BE2C (cell line): ENCODE results near the gene SCO1.

Experiments used
- DNase-seq: peaks from one replicate; pipeline ENCODE4 v3.0.0-alpha.2; 2020
- H3K27me3 ChIP-seq: fragments of 250-450 bp; sonication (Bioruptor Pico); 2 replicates; pipeline ENCODE4 v1.5.1; 2020; ENCODE audit warnings: mild to moderate bottlenecking
- H3K36me3 ChIP-seq: fragments of 250-450 bp; sonication (Bioruptor Pico); 2 replicates; pipeline ENCODE4 v1.5.1; 2020; ENCODE audit warnings: mild to moderate bottlenecking
- H3K4me1 ChIP-seq: fragments of 250-450 bp; sonication (Bioruptor Pico); 2 replicates; pipeline ENCODE4 v1.5.1; 2020
- H3K4me3 ChIP-seq: 2 replicates; pipeline ENCODE4 v1.5.1; 2011; ENCODE audit warnings: low read depth, low read length
- H3K9me3 ChIP-seq: fragments of 250-450 bp; sonication (Bioruptor Pico); 2 replicates; pipeline ENCODE4 v1.5.1; 2020
- CTCF ChIP-seq: IDR thresholded peaks from 2 replicates; pipeline ENCODE4 v1.5.1; 2012; ENCODE audit warnings: mild to moderate bottlenecking, low read depth, low read length

The SCO1 gene

GRCh38 chr17:10666906-10667305 lies 30.4 kb downstream of the SCO1 start:
- no peaks in the 10 kb centered on the region for H3K4me1 ChIP-seq
- no peak for TF ChIP-seq CTCF
- DNase-seq = no peak
- no peaks in the 10 kb centered on the region for H3K36me3 ChIP-seq
- H3K9me3 ChIP-seq = no peaks in the 10 kb centered on the region
- H3K27me3 ChIP-seq = no peaks in the 10 kb centered on the region
- no peak overlapping the region for H3K4me3 ChIP-seq

DNA sequence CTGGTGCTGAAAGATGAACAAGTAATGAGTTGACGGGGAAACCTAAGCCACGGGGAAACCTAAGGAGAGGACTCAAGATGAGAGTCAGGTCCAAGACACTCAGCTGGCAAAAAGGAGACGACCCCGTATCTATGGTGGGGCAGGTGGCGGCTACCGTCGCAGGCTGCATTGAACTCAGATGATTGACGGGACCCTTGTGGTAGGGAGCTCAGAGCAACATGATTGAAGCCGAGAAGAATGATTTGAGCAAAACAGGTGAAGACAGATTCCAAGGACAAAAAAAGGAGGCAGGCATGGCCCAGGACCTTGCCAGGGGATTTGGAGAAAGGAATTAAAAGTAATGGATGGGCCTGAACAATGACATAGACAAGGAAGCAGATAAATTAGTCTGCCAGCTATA lies 32.8 kb downstream of the SCO1 start:
- no peak for DNase-seq
- TF ChIP-seq CTCF = no peak
- Histone ChIP-seq H3K4me3 (no peak overlapping the region), H3K36me3 (no peaks in the 10 kb centered on the region), H3K4me1 (no peaks in the 10 kb centered on the region), H3K9me3 (no peaks in the 10 kb centered on the region), H3K27me3 (no peaks in the 10 kb centered on the region)

- no peak for DNase-seq
- no peak for TF ChIP-seq CTCF
- Histone ChIP-seq H3K4me1 (no peaks in the 10 kb centered on the region), H3K4me3 (no peak overlapping the region), H3K36me3 (no peaks in the 10 kb centered on the region), H3K27me3 (no peaks in the 10 kb centered on the region), H3K9me3 (no peaks in the 10 kb centered on the region)
Measured at GRCh38 chr17:10663231-10663630, 34.1 kb downstream of the SCO1 start.

DNA sequence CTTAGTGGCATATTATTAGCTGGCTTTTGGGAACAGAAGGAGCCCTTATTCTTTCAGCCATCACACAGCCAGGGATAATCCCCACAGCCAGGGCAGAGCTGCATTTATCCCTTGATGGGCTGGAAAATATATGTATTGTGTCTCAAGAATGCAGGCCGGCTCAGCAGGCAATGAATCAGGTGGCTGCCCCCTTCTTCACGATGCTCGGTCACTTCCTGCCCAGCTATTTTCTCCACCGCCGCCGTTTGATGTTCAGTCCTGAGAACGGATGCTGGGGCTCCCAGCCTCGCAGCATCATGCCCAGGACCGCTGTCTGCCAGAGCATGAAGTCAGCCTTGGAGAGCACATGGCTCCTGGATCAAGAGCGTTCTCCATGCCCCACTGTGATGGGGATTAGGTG lies 35.9 kb downstream of the SCO1 start:
- Histone ChIP-seq H3K9me3 (no peaks in the 10 kb centered on the region), H3K4me3 (no peak overlapping the region), H3K4me1 (no peaks in the 10 kb centered on the region), H3K27me3 (no peaks in the 10 kb centered on the region), H3K36me3 (no peaks in the 10 kb centered on the region)
- DNase-seq = no peak
- TF ChIP-seq CTCF = no peak

DNA sequence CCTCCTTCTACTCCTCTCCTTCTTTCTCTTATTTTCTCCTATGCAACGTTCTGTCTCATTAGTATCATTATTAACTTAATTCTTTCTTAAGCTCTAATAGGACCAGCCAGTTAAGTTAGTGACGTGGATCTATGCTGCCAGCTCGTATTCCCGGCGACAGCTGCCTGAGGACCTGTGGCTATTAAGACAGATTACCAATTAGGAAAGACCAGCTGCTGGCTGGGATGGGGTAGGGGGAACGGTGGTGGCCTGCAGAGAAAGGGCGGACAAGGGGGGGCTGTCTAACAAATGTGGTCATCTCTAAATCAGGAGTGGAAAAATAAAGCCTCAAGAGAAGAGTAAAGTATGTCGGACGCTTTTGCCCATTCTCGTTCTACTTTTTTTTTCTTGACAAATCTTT lies 39.5 kb downstream of the SCO1 start:
- Histone ChIP-seq H3K27me3 (no peaks in the 10 kb centered on the region), H3K9me3 (no peaks in the 10 kb centered on the region), H3K4me3 (no peak overlapping the region), H3K4me1 (no peaks in the 10 kb centered on the region), H3K36me3 (no peaks in the 10 kb centered on the region)
- TF ChIP-seq CTCF = no peak
- no peak for DNase-seq

DNA sequence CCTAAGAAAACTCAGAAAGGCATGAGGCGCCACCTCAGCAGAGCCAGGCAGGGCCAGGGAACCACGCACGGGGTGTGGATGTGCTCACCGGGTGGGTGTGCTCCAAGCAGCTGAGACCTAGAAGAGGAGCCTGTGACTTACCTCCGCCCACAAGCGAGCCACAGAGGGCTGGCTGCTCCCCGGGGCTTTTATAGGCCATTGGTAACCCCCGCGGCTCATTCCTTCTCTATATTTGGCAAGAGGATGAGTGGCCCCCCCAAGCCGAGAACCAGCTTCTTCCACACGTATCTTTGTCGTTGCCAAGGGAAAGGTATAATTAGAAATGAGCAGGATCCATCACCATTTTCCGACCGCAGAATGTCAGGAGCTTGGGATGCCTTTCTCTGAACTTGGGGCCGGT lies 40.2 kb downstream of the SCO1 start, which contains the start of gene MYH3:
TSS of gene MYH3 (minus strand) at position 162 of the 400 bp plus-strand sequence. CDS start 2,245 bp downstream, outside the sequence.
- TF ChIP-seq CTCF = no peak
- H3K4me3 ChIP-seq = no peak within 1 kb of the TSS
- H3K36me3 ChIP-seq = no peaks in the 10 kb centered on the region
- no peaks in the 10 kb centered on the region for H3K4me1 ChIP-seq
- no peaks in the 10 kb centered on the region for H3K9me3 ChIP-seq
- DNase-seq = no peak
- H3K27me3 ChIP-seq = no peaks in the 10 kb centered on the region
